Sigmoid colon (tissue), 4 donors: ENCODE data around the gene SERTAD1.

ENCODE experiments used
- EP300 ChIP-seq, 4 donors: sonication (generic); formaldehyde crosslinking; IDR thresholded peaks; one replicate each; pipeline ENCODE4 v1.6.1; 2017; ENCODE audit warnings: antibody characterized with exemption in 4 of 4
- POLR2A ChIP-seq, 2 donors: fragments of 450-650 bp; IDR thresholded peaks; one replicate each; pipeline ENCODE4 v1.6.1; 2016; ENCODE audit warnings: antibody characterized with exemption in 2 of 2, mild to moderate bottlenecking in 2 of 2, moderate library complexity in 2 of 2
- POLR2AphosphoS5 ChIP-seq, 4 donors: sonication (generic); formaldehyde crosslinking; IDR thresholded peaks; one replicate each; pipeline ENCODE4 v1.6.1; 2017; ENCODE audit warnings: antibody characterized with exemption in 4 of 4
- TF ChIP-seq, protein P1 (sequence below), 4 experiments: fragments of 450-650 bp in 3 of 4; fragments of 200-600 bp in 1 of 4; IDR thresholded peaks; one replicate each; pipeline ENCODE4 v1.5.1; 2016 to 2019; ENCODE audit warnings: antibody characterized with exemption in 4 of 4, mild to moderate bottlenecking in 3 of 4, moderate library complexity in 2 of 4

DNA sequence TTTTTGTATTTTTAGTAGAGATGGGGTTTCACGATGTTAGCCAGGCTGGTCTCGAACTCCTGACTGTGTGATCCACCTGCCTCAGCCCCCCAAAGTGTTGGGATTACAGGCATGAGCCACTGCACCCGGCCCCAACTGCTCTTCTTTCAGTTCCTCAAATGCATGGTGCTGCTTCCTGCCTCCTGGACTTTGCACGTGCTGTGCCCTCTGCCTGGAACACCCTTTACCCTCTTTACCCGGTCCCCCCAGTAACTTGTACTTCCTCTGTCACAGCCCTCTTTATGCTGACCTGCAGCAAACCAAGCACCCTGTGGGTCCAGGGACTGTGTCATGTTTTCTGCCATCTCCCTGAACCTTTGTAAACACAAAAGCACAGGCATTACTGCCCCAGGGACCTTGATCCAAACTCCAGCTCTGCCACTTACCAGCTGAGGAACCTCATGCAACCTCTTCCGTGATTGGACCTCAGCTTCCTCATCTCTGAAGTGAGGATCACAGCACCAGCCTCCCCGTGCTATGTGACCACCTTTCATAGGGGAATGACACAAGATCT is 36.0 kb upstream of the SERTAD1 start:
- TF ChIP-seq, protein P1, sequence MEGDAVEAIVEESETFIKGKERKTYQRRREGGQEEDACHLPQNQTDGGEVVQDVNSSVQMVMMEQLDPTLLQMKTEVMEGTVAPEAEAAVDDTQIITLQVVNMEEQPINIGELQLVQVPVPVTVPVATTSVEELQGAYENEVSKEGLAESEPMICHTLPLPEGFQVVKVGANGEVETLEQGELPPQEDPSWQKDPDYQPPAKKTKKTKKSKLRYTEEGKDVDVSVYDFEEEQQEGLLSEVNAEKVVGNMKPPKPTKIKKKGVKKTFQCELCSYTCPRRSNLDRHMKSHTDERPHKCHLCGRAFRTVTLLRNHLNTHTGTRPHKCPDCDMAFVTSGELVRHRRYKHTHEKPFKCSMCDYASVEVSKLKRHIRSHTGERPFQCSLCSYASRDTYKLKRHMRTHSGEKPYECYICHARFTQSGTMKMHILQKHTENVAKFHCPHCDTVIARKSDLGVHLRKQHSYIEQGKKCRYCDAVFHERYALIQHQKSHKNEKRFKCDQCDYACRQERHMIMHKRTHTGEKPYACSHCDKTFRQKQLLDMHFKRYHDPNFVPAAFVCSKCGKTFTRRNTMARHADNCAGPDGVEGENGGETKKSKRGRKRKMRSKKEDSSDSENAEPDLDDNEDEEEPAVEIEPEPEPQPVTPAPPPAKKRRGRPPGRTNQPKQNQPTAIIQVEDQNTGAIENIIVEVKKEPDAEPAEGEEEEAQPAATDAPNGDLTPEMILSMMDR (IDR thresholded peaks at IDR 0.05): no peak
- TF ChIP-seq EP300 (IDR thresholded peaks at IDR 0.05) (no peak), POLR2A (IDR thresholded peaks at IDR 0.05) (no peak), POLR2AphosphoS5 (IDR thresholded peaks at IDR 0.05) (no peak)
